Sigmoid colon (tissue), 7 donors: ENCODE results near the gene ATP1B3. TPM values are rescaled to one million over a fixed set of nuclear protein-coding genes. Genes with fewer than 3 reads are reported as not detected.

Source experiments
- DNase-seq: peaks from one replicate; pipeline ENCODE4 v3.0.0-alpha.2; 2019
- H3K27ac ChIP-seq, 4 donors: fragments of 200-600 bp; sonication (generic); one replicate each; pipeline ENCODE4 v1.5.1; 2016 to 2019; ENCODE audit warnings: mild to moderate bottlenecking in 1 of 4
- H3K27me3 ChIP-seq, 3 donors: fragments of 200-600 bp; sonication (generic); one replicate each; pipeline ENCODE4 v1.5.1; 2019; ENCODE audit warnings: mild to moderate bottlenecking in 1 of 3
- H3K36me3 ChIP-seq, 4 donors: fragments of 200-600 bp; sonication (generic); one replicate each; pipeline ENCODE4 v1.5.1; 2016 to 2019
- H3K4me1 ChIP-seq, 4 donors: fragments of 200-600 bp; sonication (generic); one replicate each; pipeline ENCODE4 v1.5.1; 2017 to 2019
- H3K4me3 ChIP-seq, 4 donors: fragments of 200-600 bp; sonication (generic); one replicate each; pipeline ENCODE4 v1.5.1; 2017 to 2019; ENCODE audit warnings: mild to moderate bottlenecking in 2 of 4, moderate library complexity in 1 of 4
- H3K9me3 ChIP-seq, 4 donors: fragments of 200-600 bp in 3 of 4; sonication (generic) in 3 of 4; one replicate each; pipeline versions ENCODE4 v1.5.1 to v1.6.1; 2013 to 2019
- CTCF ChIP-seq, 4 experiments: fragments of 450-650 bp in 3 of 4; fragments of 200-600 bp in 1 of 4; IDR thresholded peaks; one replicate each; pipeline ENCODE4 v1.5.1; 2016 to 2019; ENCODE audit warnings: antibody characterized with exemption in 4 of 4, mild to moderate bottlenecking in 3 of 4, moderate library complexity in 2 of 4
- EP300 ChIP-seq, 4 donors: sonication (generic); formaldehyde crosslinking; IDR thresholded peaks; one replicate each; pipeline ENCODE4 v1.6.1; 2017; ENCODE audit warnings: antibody characterized with exemption in 4 of 4
- POLR2A ChIP-seq, 2 donors: fragments of 450-650 bp; IDR thresholded peaks; one replicate each; pipeline ENCODE4 v1.6.1; 2016; ENCODE audit warnings: antibody characterized with exemption in 2 of 2, mild to moderate bottlenecking in 2 of 2, moderate library complexity in 2 of 2
- POLR2AphosphoS5 ChIP-seq, 4 donors: sonication (generic); formaldehyde crosslinking; IDR thresholded peaks; one replicate each; pipeline ENCODE4 v1.6.1; 2017; ENCODE audit warnings: antibody characterized with exemption in 4 of 4
- WGBS, 2 donors: extraction: QIAGEN DNeasy Blood & Tissue Kit; methylation state at CpG; one replicate each; pipeline ENCODE4 v1.1.7; 2013; 5-methylcytosine and 5-hydroxymethylcytosine counted together
- intact Hi-C: fragments of 100-400 bp; cut with DNase I; formaldehyde crosslinking; loops from one replicate; pipeline ENCODE4 v1.15.1; 2023
- polyA plus RNA-seq, 3 donors: library from polyadenylated mRNA; stranded (reverse); fragments of 200-250 nt; gene quantifications; one replicate each; pipeline ENCODE4 v1.2.3, GENCODE V29; 2013
- total RNA-seq, 4 donors: library from RNA; depleted of rRNA; stranded (reverse); fragments of >200 nt; gene quantifications; one replicate each; pipeline ENCODE4 v1.1.0, GENCODE V29; 2016
- donor health status: healthy with polysubstance abuse.
- donor health status: Bipolar disorder and iron deficiency.
- donor health status: healthy.

ATP1B3 gene
- total and polyA plus RNA-seq, 7 donors = 29.9 to 235 (median 69.5) TPM

DNA sequence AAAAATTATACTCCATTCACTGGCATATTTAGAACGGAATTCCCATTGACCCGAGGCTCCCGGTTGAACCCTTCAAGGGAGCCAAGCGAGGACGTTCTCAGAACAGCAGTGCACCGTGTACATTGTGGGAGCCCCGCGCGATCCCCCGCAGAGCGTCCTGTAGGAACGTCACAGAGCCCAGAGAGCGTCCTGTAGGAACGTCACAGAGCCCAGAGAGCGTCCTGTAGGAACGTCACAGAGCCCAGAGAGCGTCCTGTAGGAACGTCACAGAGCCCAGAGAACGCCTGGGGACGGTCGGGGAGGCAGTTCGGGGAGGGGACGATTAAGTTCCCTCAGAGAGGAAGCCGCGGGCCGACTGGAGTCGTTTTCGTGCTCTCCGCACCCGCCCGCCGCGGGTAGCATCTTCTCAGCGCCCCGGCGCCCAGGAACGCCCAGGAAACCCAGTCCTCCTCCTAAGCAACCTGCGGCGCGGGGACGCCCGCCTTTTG, 506 bp upstream of the ATP1B3 start:
- H3K27me3 ChIP-seq = no peaks in the 10 kb centered on the region
- H3K27ac ChIP-seq = peak overlapping the region; percentile 100
- 0% methylated on average over 42 of the region's 42 CpGs for WGBS, 2 donors
- peak overlapping the region; percentile 78 to 96 (median 84) for H3K4me3 ChIP-seq
- H3K4me1 ChIP-seq = peaks cover 0 to 36% (median 29%) of the 10 kb centered on the region in 4 donors
- peak; percentile 55 to 88 (median 77) for TF ChIP-seq POLR2AphosphoS5 (IDR thresholded peaks at IDR 0.05)
- TF ChIP-seq EP300 (IDR thresholded peaks at IDR 0.05) = peak; percentile 70 to 95 (median 86)
- TF ChIP-seq CTCF (IDR thresholded peaks at IDR 0.05) = no peak
- TF ChIP-seq POLR2A (IDR thresholded peaks at IDR 0.05) = peak; percentile 44 to 65
- DNase-seq = peak; percentile 93
- no peaks in the 10 kb centered on the region for H3K36me3 ChIP-seq
- no peaks in the 10 kb centered on the region for H3K9me3 ChIP-seq
- intact Hi-C loops = loop anchor here (1.0 to 10.0 kb wide), 7 partner anchors 78 to 509 kb away; partner anchors contain the start of genes GK5, RASA2, RNF7 and ZBTB38

DNA sequence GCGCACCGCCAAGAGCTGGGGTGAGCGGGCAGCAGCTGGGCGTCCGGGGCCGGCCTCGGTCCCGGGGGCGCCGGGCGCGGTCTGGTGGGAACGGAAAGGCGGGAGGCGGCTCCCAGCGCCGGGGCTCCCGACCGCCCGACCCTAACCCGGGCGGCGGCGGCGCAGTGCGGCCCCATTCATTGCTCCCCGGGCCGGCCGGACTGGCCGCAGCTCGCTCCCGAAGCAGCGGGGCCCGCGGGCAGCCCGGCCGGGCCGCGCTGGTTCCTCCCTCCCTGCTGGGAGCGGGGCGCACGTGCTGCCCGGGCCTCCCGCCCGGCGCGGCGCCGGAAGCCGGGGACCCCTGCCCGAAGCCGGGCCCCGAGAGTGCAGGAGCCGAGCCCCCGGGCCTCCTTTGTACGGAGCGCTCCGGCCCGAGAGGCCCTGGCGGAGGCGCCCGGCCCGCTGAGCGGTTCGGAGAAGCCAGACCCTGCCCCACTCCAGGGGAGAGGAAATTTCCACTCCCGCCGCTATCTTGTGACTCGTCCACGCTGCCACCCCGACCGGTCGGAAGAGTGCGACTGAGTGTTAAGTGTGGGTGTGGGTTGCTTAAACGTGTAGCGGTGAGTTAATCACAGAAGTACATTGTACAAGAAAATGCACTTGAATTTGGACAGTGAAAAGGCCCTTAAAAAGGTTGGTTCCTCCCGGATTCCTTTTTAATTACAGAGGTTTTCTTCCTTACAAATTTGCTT, 613 bp downstream of the ATP1B3 start:
- WGBS, 2 donors = 0 to 1% methylated on average over 76 of the region's 76 CpGs
- no peak for TF ChIP-seq EP300 (IDR thresholded peaks at IDR 0.05)
- TF ChIP-seq CTCF (IDR thresholded peaks at IDR 0.05) = no peak
- peak; percentile 61 to 74 (median 64) for TF ChIP-seq POLR2AphosphoS5 (IDR thresholded peaks at IDR 0.05)
- TF ChIP-seq POLR2A (IDR thresholded peaks at IDR 0.05) = peak; percentile 9 to 10
- Histone ChIP-seq H3K4me1 (peaks cover 0 to 43% (median 32%) of the 10 kb centered on the region in 4 donors), H3K36me3 (no peaks in the 10 kb centered on the region), H3K9me3 (no peaks in the 10 kb centered on the region), H3K4me3 (peak overlapping the region; percentile 72 to 96 (median 84)), H3K27me3 (no peaks in the 10 kb centered on the region), H3K27ac (peak overlapping the region; percentile 100)
- intact Hi-C loops = loop anchor here (5.0 to 10.0 kb wide), 3 partner anchors 348 to 510 kb away; partner anchors contain the start of genes GK5, RASA2 and ZBTB38
- peak; percentile 83 for DNase-seq

- Histone ChIP-seq H3K27me3 (no peaks in the 10 kb centered on the region), H3K4me3 (peak overlapping the region; percentile 72 to 96 (median 84)), H3K9me3 (no peaks in the 10 kb centered on the region), H3K27ac (peak overlapping the region; percentile 100), H3K36me3 (no peaks in the 10 kb centered on the region), H3K4me1 (peaks cover 0 to 43% (median 32%) of the 10 kb centered on the region in 4 donors)
- intact Hi-C loops = loop anchor here (5.0 to 10.0 kb wide), 3 partner anchors 347 to 511 kb away; partner anchors contain the start of genes GK5, RASA2 and ZBTB38
- TF ChIP-seq EP300 (IDR thresholded peaks at IDR 0.05) = no peak
- no peak for TF ChIP-seq POLR2AphosphoS5 (IDR thresholded peaks at IDR 0.05)
- TF ChIP-seq POLR2A (IDR thresholded peaks at IDR 0.05) = no peak
- no peak for TF ChIP-seq CTCF (IDR thresholded peaks at IDR 0.05)
- WGBS, 2 donors = 4 to 41% methylated on average over 3 of the region's 3 CpGs
- DNase-seq = no peak
Observed at GRCh38 chr3:141877911-141878310, 1.5 kb downstream of the ATP1B3 start.

DNA sequence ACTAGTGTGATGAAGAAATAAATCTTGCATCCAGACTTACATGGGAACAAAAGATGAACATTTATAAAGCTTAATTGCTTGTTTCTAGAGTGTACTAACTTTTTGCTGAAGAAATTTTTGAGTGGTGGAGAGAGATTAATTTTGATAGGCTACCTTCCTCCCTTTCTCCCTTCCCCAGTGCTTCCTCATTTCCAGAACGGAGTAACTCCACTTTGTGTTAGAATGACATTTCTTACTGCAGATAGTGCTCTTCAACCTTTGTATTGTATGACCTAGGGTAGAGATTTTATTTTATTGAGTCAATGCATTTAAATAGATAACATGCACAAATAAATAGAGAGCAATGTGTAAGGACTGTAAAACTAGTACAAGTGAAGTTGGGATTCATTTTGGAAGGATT, 1.9 kb downstream of the ATP1B3 start:
- 3 to 41% methylated on average over 1 of the region's 1 CpG for WGBS, 2 donors
- Histone ChIP-seq H3K27ac (peak overlapping the region; percentile 100), H3K4me1 (peaks cover 0 to 43% (median 32%) of the 10 kb centered on the region in 4 donors), H3K36me3 (no peaks in the 10 kb centered on the region), H3K4me3 (peak overlapping the region in 3 of 4 donors; percentile 78 to 96 (median 91)), H3K27me3 (no peaks in the 10 kb centered on the region), H3K9me3 (no peaks in the 10 kb centered on the region)
- no peak for DNase-seq
- intact Hi-C loops = loop anchor here (5.0 to 10.0 kb wide), 3 partner anchors 346 to 511 kb away; partner anchors contain the start of genes GK5, RASA2 and ZBTB38
- TF ChIP-seq EP300 (IDR thresholded peaks at IDR 0.05) (no peak), POLR2A (IDR thresholded peaks at IDR 0.05) (no peak), CTCF (IDR thresholded peaks at IDR 0.05) (no peak), POLR2AphosphoS5 (IDR thresholded peaks at IDR 0.05) (no peak)
